Hematopoietic multipotent progenitor cell treated with erythropoietin and hydrocortisone succinate and interleukin-3 and kit ligand, for 17 days (in vitro differentiated cells): Measurements from ENCODE around the gene IMPG2.

Experiments used
- DNase-seq: peaks from one replicate; pipeline ENCODE4 v3.0.0-alpha.2; 2015; ENCODE audit warnings: low spot score

IMPG2 gene

GRCh38 chr3:101183151-101183550, 137.2 kb downstream of the IMPG2 start:
- DNase-seq = no peak

- DNase-seq = no peak
Observed at GRCh38 chr3:101182734-101183133, 137.6 kb downstream of the IMPG2 start.

GRCh38 chr3:101181801-101182200, 138.6 kb downstream of the IMPG2 start:
- DNase-seq = no peak

GRCh38 chr3:101179637-101180036, 140.7 kb downstream of the IMPG2 start:
- DNase-seq = no peak

GRCh38 chr3:101177577-101177976, 142.8 kb downstream of the IMPG2 start:
- DNase-seq = no peak
